ENCODE data around the gene GAPDHS. TPM values are rescaled to one million over a fixed set of nuclear protein-coding genes. Genes with fewer than 3 reads are reported as not detected.

The GAPDHS gene
- not detected in 2 replicates for total RNA-seq

GRCh38 chr19:35533201-35533821 is at the start of gene GAPDHS:
Gene GAPDHS, plus strand, starts transcription at chr19:35533456. Its CDS starts 72 bp downstream, at chr19:35533528.

GRCh38 chr19:35490364-35490763 is 42.9 kb upstream of the GAPDHS start, which contains the start of gene KRTDAP:
Gene KRTDAP, minus strand, starts transcription at chr19:35490464. Its CDS starts 22 bp downstream, at chr19:35490442.

GRCh38 chr19:35513628-35514281 is 19.5 kb upstream of the GAPDHS start, which contains the start of gene DMKN:
Gene DMKN, minus strand, starts transcription at chr19:35513649. Its CDS starts 174 bp downstream, at chr19:35513475.

GRCh38 chr19:35528218-35529038 is 4.8 kb upstream of the GAPDHS start, which contains the start of gene SBSN:
Gene SBSN, minus strand, starts transcription at chr19:35528311. Its CDS starts 30 bp downstream, at chr19:35528281.

GRCh38 chr19:35545001-35545854 is 12.0 kb downstream of the GAPDHS start, which contains the start of gene TMEM147:
Gene TMEM147, plus strand, starts transcription at chr19:35545626. Its CDS starts 114 bp downstream, at chr19:35545740.

GRCh38 chr19:35563207-35563829 is 30.1 kb downstream of the GAPDHS start, which contains the start of gene ATP4A:
Gene ATP4A, minus strand, starts transcription at chr19:35563658. Its CDS starts 29 bp downstream, at chr19:35563629.

GRCh38 chr19:35585848-35586247 is 52.6 kb downstream of the GAPDHS start, which contains the start of gene PMIS2:
Gene PMIS2, plus strand, starts transcription at chr19:35586173. Its CDS starts 87 bp downstream, at chr19:35586260.

Other genes starting within 250 kb of the GAPDHS start
- gene MAG, start 241.3 kb upstream of the GAPDHS start, total RNA-seq: not detected in 2 replicates
- gene CD22, start 204.3 kb upstream of the GAPDHS start, total RNA-seq: not detected in 2 replicates
- gene FFAR1, start 185.6 kb upstream of the GAPDHS start, total RNA-seq: not detected in 2 replicates
- gene FFAR3, start 175.0 kb upstream of the GAPDHS start, total RNA-seq: not detected in 2 replicates
- not detected in 2 replicates for gene GPR42, start 162.4 kb upstream of the GAPDHS start, total RNA-seq
- gene FFAR2, start 85.2 kb upstream of the GAPDHS start, total RNA-seq: not detected in 2 replicates
- gene KRTDAP, start 43.0 kb upstream of the GAPDHS start, total RNA-seq: not detected in 2 replicates
- 2.0 and 4.2 TPM in 2 replicates for gene DMKN, start 19.8 kb upstream of the GAPDHS start, total RNA-seq
- gene SBSN, start 5.1 kb upstream of the GAPDHS start, total RNA-seq: 0.18 and 0.32 TPM in 2 replicates
- 63.8 and 65.7 TPM in 2 replicates for gene TMEM147, start 12.2 kb downstream of the GAPDHS start, total RNA-seq
- not detected in 2 replicates for gene ATP4A, start 30.2 kb downstream of the GAPDHS start, total RNA-seq
- not detected in 2 replicates for gene PMIS2, start 52.7 kb downstream of the GAPDHS start, total RNA-seq
- gene HAUS5, start 79.3 kb downstream of the GAPDHS start, total RNA-seq: 3.4 and 4.0 TPM in 2 replicates
- gene RBM42, start 95.6 kb downstream of the GAPDHS start, total RNA-seq: 33.6 and 65.1 TPM in 2 replicates
- gene ETV2, start 108.3 kb downstream of the GAPDHS start, total RNA-seq: 2.3 TPM in 1 of 2 replicates, not detected in the other
- 513 and 712 TPM in 2 replicates for gene COX6B1, start 114.9 kb downstream of the GAPDHS start, total RNA-seq
- not detected in 2 replicates for gene UPK1A, start 133.1 kb downstream of the GAPDHS start, total RNA-seq
- not detected in 2 replicates for gene ZBTB32, start 171.1 kb downstream of the GAPDHS start, total RNA-seq
- gene KMT2B, start 184.5 kb downstream of the GAPDHS start, total RNA-seq: 7.6 and 11.5 TPM in 2 replicates
- gene IGFLR1, start 209.0 kb downstream of the GAPDHS start, total RNA-seq: 2.4 and 2.9 TPM in 2 replicates
- 14.3 and 17.8 TPM in 2 replicates for gene U2AF1L4, start 212.0 kb downstream of the GAPDHS start, total RNA-seq
- 30.3 and 37.6 TPM in 2 replicates for gene PSENEN, start 212.2 kb downstream of the GAPDHS start, total RNA-seq
- gene LIN37, start 215.1 kb downstream of the GAPDHS start, total RNA-seq: 14.3 and 15.7 TPM in 2 replicates
- 11.5 and 35.0 TPM in 2 replicates for gene HSPB6, start 223.6 kb downstream of the GAPDHS start, total RNA-seq
- gene PROSER3, start 224.7 kb downstream of the GAPDHS start, total RNA-seq: 1.8 and 5.0 TPM in 2 replicates
- gene ARHGAP33, start 242.1 kb downstream of the GAPDHS start, total RNA-seq: 0.49 and 2.3 TPM in 2 replicates

All from cardiac atrium fibroblast (primary cell).